HepG2 (cell line): ENCODE data around the gene PIGR. TPM values are rescaled to one million over a fixed set of nuclear protein-coding genes. Genes with fewer than 3 reads are reported as not detected.

Source experiments
- BATF2 ChIP-seq: sonication (generic); formaldehyde crosslinking; IDR thresholded peaks from 2 replicates; pipeline ENCODE4 v1.8.0; 2022; ENCODE audit warnings: mild to moderate bottlenecking, missing genetic modification reagents, moderate library complexity
- HCFC1 ChIP-seq: fragments of 150-350 bp; IDR thresholded peaks from 2 replicates; pipeline ENCODE4 v1.6.1; 2014; ENCODE audit warnings: low read depth, low read length
- HNRNPUL1 ChIP-seq: fragments of 200-400 bp; formaldehyde crosslinking; IDR thresholded peaks from 2 replicates; pipeline ENCODE4 v1.6.1; 2017; ENCODE audit warnings: low read depth, mild to moderate bottlenecking, low read length, moderate library complexity
- KDM2A ChIP-seq: sonication (generic); formaldehyde crosslinking; IDR thresholded peaks from 2 replicates; pipeline ENCODE4 v1.4.0; 2020; ENCODE audit warnings: low read depth, missing genetic modification reagents, borderline replicate concordance
- LRRFIP1 ChIP-seq: sonication (generic); formaldehyde crosslinking; conservative IDR thresholded peaks from 2 replicates; pipeline ENCODE4 v1.4.0; 2020; ENCODE audit warnings: missing genetic modification reagents
- MEIS2 ChIP-seq: sonication (generic); formaldehyde crosslinking; IDR thresholded peaks from 2 replicates; pipeline ENCODE4 v1.9.0; 2021; ENCODE audit warnings: mild to moderate bottlenecking, missing genetic modification reagents
- MTF1 ChIP-seq: sonication (generic); formaldehyde crosslinking; IDR thresholded peaks from 2 replicates; pipeline ENCODE4 v1.5.0; 2020; ENCODE audit warnings: missing genetic modification reagents
- PHF5A ChIP-seq: IDR thresholded peaks from one replicate; pipeline ENCODE4 v1.6.1; 2018; ENCODE audit warnings: low read depth, missing genetic modification reagents; ENCODE audit not compliant: unreplicated experiment
- PRDM10 ChIP-seq: sonication (generic); formaldehyde crosslinking; IDR thresholded peaks from 2 replicates; pipeline ENCODE4 v1.4.0; 2020; ENCODE audit warnings: low read depth, missing genetic modification reagents
- TAF1 ChIP-seq: sonication (generic); formaldehyde crosslinking; IDR thresholded peaks from 2 replicates; pipeline ENCODE4 v1.4.0; 2020; ENCODE audit warnings: missing genetic modification reagents
- TFDP1 ChIP-seq: IDR thresholded peaks from 2 replicates; pipeline ENCODE4 v1.6.1; 2016; ENCODE audit warnings: missing compliant biosample characterization, missing genetic modification reagents, borderline replicate concordance
- ZNF253 ChIP-seq: sonication (generic); formaldehyde crosslinking; IDR thresholded peaks from 2 replicates; pipeline ENCODE4 v1.8.0; 2022; ENCODE audit warnings: mild to moderate bottlenecking, missing genetic modification reagents, borderline replicate concordance
- ZNF276 ChIP-seq: sonication (generic); formaldehyde crosslinking; IDR thresholded peaks from 2 replicates; pipeline ENCODE4 v1.4.0; 2020; ENCODE audit warnings: mild to moderate bottlenecking, low read depth, missing genetic modification reagents
- ZNF335 ChIP-seq: sonication (generic); formaldehyde crosslinking; IDR thresholded peaks from 2 replicates; pipeline ENCODE4 v1.4.0; 2020; ENCODE audit warnings: missing genetic modification reagents
- ZSCAN5A ChIP-seq: sonication (generic); formaldehyde crosslinking; IDR thresholded peaks from 2 replicates; pipeline ENCODE4 v1.8.0; 2022; ENCODE audit warnings: mild to moderate bottlenecking, missing genetic modification reagents, borderline replicate concordance
- ZSCAN9 ChIP-seq: IDR thresholded peaks from 2 replicates; pipeline ENCODE4 v1.6.1; 2016; ENCODE audit warnings: borderline replicate concordance
- polyA plus RNA-seq, 8 experiments: library from polyadenylated mRNA; depleted of rRNA in 3 of 8; stranded (reverse) in 7 of 8; unstranded in 1 of 8; fragments of >200 nt; fragmentation: Illumina TruSeq in 4 of 8; extraction: Trizol in 4 of 8; gene quantifications; 2 replicates each; pipeline versions ENCODE4 v1.2.1 to v1.2.3, GENCODE V29; 2011 to 2016; ENCODE audit warnings: low read depth in 4 of 8, missing spikeins in 1 of 8, mixed read lengths in 1 of 8; ENCODE audit not compliant: insufficient read depth in 1 of 8
- total RNA-seq, 5 experiments: library from RNA; depleted of rRNA; stranded (reverse); fragments of >200 nt; fragmentation: Illumina TruSeq; extraction: Trizol; gene quantifications; 2 replicates each; pipeline ENCODE4 v1.2.3, GENCODE V29; 2016; ENCODE audit warnings: low read depth in 1 of 5

PIGR gene
- total and polyA plus RNA-seq, 2 of the 13 experiments (the other 11 are each of a cell fraction or from before 2014, with no cell fraction given) = not detected

- TF ChIP-seq ZNF276 (CRISPR knock-in tag) = no peak
- no peak for TF ChIP-seq ZSCAN9 (CRISPR knock-in tag)
- TF ChIP-seq MTF1 = no peak
- no peak for TF ChIP-seq ZSCAN5A (CRISPR knock-in tag)
- no peak for TF ChIP-seq PHF5A
- TF ChIP-seq ZNF335 (CRISPR knock-in tag) = no peak
- TF ChIP-seq BATF2 (CRISPR knock-in tag) = no peak
- no peak for TF ChIP-seq MEIS2 (CRISPR knock-in tag)
- TF ChIP-seq LRRFIP1 (CRISPR knock-in tag) = no peak
- TF ChIP-seq TFDP1 (CRISPR knock-in tag) = 0 out of 2 replicates have a peak, but pooled peaks have one; percentile 31
- TF ChIP-seq KDM2A (CRISPR knock-in tag) = peak; percentile 75; the same call in 1 of the 2 replicates
- TF ChIP-seq HCFC1 = no peak
- TF ChIP-seq ZNF253 (CRISPR knock-in tag) = no peak
- TF ChIP-seq TAF1 = no peak
- no peak for TF ChIP-seq HNRNPUL1
- TF ChIP-seq PRDM10 (CRISPR knock-in tag) = 0 out of 2 replicates have a peak, but pooled peaks have one; percentile 27
Measured at GRCh38 chr1:206935491-206936067, 10.7 kb downstream of the PIGR start (continued).
